HG02610 (cell line): ENCODE measurements around the gene DLX5.
A peak's percentile ranks its signal among the peaks of the same experiment; 100 is the strongest.
"Not testable (repeated sequence)": the region's sequence is repeated elsewhere in the genome, so short reads cannot be mapped to it uniquely, and the experiment has no call there.

ENCODE experiments used
- ATAC-seq: cut with Tn5 transposase; IDR thresholded peaks from one replicate; pipeline ENCODE4 v1.9.1; 2021; ENCODE audit warnings: mild to moderate bottlenecking, moderate library complexity; ENCODE audit not compliant: unreplicated experiment

Gene DLX5

GRCh38 chr7:97024209-97025129 lies at the start of gene DLX5:
Gene DLX5 (minus strand): TSS chr7:97024831. CDS start chr7:97024623, 208 bp downstream.
- no peak for ATAC-seq

GRCh38 chr7:97072025-97072424 lies 47.4 kb upstream of the DLX5 start:
- not testable (repeated sequence) for ATAC-seq

- peak; percentile 76 for ATAC-seq
Observed at GRCh38 chr7:97064972-97065587, 40.4 kb upstream of the DLX5 start.

GRCh38 chr7:97064020-97064419 lies 39.4 kb upstream of the DLX5 start:
- no peak for ATAC-seq

GRCh38 chr7:97043281-97043680 lies 18.6 kb upstream of the DLX5 start:
- ATAC-seq: no peak

- ATAC-seq: no peak
Observed at GRCh38 chr7:97039374-97040065, 14.9 kb upstream of the DLX5 start.

GRCh38 chr7:97034213-97034852 lies 9.7 kb upstream of the DLX5 start:
- not testable (repeated sequence) for ATAC-seq

- peak; percentile 82 for ATAC-seq
Observed at GRCh38 chr7:97027427-97028234, 3.0 kb upstream of the DLX5 start.

- ATAC-seq: peak; percentile 4
Observed at GRCh38 chr7:97026715-97027426, 2.2 kb upstream of the DLX5 start.

- ATAC-seq: no peak
Observed at GRCh38 chr7:97025983-97026714, 1.5 kb upstream of the DLX5 start.

- no peak for ATAC-seq
Observed at GRCh38 chr7:97025130-97025499, 484 bp upstream of the DLX5 start.

- no peak for ATAC-seq
Observed at GRCh38 chr7:97022491-97023306, 1.9 kb downstream of the DLX5 start.

GRCh38 chr7:97021747-97022490 lies 2.7 kb downstream of the DLX5 start:
- no peak for ATAC-seq

GRCh38 chr7:97020996-97021746 lies 3.5 kb downstream of the DLX5 start:
- ATAC-seq: no peak

GRCh38 chr7:97020601-97020995 lies 4.0 kb downstream of the DLX5 start:
- no peak for ATAC-seq

- ATAC-seq: no peak
Observed at GRCh38 chr7:97019710-97020225, 4.9 kb downstream of the DLX5 start.
